ENCODE measurements around the gene NLRP1. TPM values are rescaled to one million over a fixed set of nuclear protein-coding genes. Genes with fewer than 3 reads are reported as not detected.

The NLRP1 gene
- total RNA-seq, 1 experiment from 2014 or later = 33.5 TPM

- no peak for TF ChIP-seq CTCF (IDR thresholded peaks at IDR 0.05; ENCODE audit: unreplicated experiment)
- no TSS peak for BruUV-seq (replicated peaks)
- peak overlapping the region; percentile 92 for H3K4me3 Mint-ChIP-seq (ENCODE audit: unreplicated experiment)
- intact Hi-C loops (cut with micrococcal nuclease) = no loop called here
- H3K27me3 Mint-ChIP-seq (ENCODE audit: insufficient read depth, unreplicated experiment) = no peaks in the 10 kb centered on the region
- peak overlapping the region; percentile 93 for H3K27ac Mint-ChIP-seq (ENCODE audit: low read depth, unreplicated experiment)
- ChIA-PET POLR2A (interaction anchor here (0.5 to 6.7 kb wide), 12 partner anchors 12 to 1565 kb away, joined by 3 to 108 read pairs (median 3); partner anchors contain the start of genes C1QBP, DERL2, MIS12 and NUP88), CTCF (interaction anchor here (0.7 to 1.4 kb wide), 2 partner anchors 29 to 1119 kb away, joined by 4 to 7 read pairs; partner anchors contain the start of gene C1QBP)
- no peaks in the 10 kb centered on the region for H3K9me3 Mint-ChIP-seq (ENCODE audit: unreplicated experiment)
- DNase-seq (ENCODE audit: unreplicated experiment) = no peak
- peaks cover 41% of the 10 kb centered on the region for H3K36me3 Mint-ChIP-seq (ENCODE audit: insufficient read depth, unreplicated experiment)
- peaks cover 33% of the 10 kb centered on the region for H3K4me1 Mint-ChIP-seq (ENCODE audit: insufficient read depth, unreplicated experiment)
Measured at GRCh38 chr17:5468075-5468473, 116.2 kb downstream of the NLRP1 start.

- POLR2A ChIA-PET = interaction anchor here (0.6 to 6.7 kb wide), 7 partner anchors 16 to 1565 kb away, joined by 3 to 108 read pairs (median 6); partner anchors contain the start of genes C1QBP, DERL2, MIS12 and NUP88
- intact Hi-C loops (cut with micrococcal nuclease) = no loop called here
- no TSS peak for BruUV-seq (replicated peaks)
- Mint-ChIP-seq H3K27ac (ENCODE audit: low read depth, unreplicated experiment) (peak overlapping the region; percentile 93), H3K4me1 (ENCODE audit: insufficient read depth, unreplicated experiment) (peaks cover 33% of the 10 kb centered on the region), H3K4me3 (ENCODE audit: unreplicated experiment) (peak overlapping the region; percentile 92), H3K27me3 (ENCODE audit: insufficient read depth, unreplicated experiment) (no peaks in the 10 kb centered on the region), H3K36me3 (ENCODE audit: insufficient read depth, unreplicated experiment) (peaks cover 36% of the 10 kb centered on the region), H3K9me3 (ENCODE audit: unreplicated experiment) (no peaks in the 10 kb centered on the region)
- TF ChIP-seq CTCF (IDR thresholded peaks at IDR 0.05; ENCODE audit: unreplicated experiment) = no peak
- CTCF ChIA-PET = interaction anchor here (1.0 kb wide), 1 partner anchor 18 kb away, joined by 3 read pairs; no protein-coding TSS in a partner anchor
- no peak for DNase-seq (ENCODE audit: unreplicated experiment)
Measured at GRCh38 chr17:5467416-5467815, 116.9 kb downstream of the NLRP1 start.

- TF ChIP-seq CTCF (IDR thresholded peaks at IDR 0.05; ENCODE audit: unreplicated experiment) = no peak
- no peaks in the 10 kb centered on the region for H3K27me3 Mint-ChIP-seq (ENCODE audit: insufficient read depth, unreplicated experiment)
- intact Hi-C loops (cut with micrococcal nuclease) = no loop called here
- CTCF ChIA-PET = interaction anchor here (0.8 to 1.0 kb wide), 3 partner anchors 19 to 452 kb away, joined by 3 to 5 read pairs (median 4); no protein-coding TSS in a partner anchor
- no peak for DNase-seq (ENCODE audit: unreplicated experiment)
- peak overlapping the region; percentile 92 for H3K4me3 Mint-ChIP-seq (ENCODE audit: unreplicated experiment)
- H3K27ac Mint-ChIP-seq (ENCODE audit: low read depth, unreplicated experiment) = peak overlapping the region; percentile 93
- POLR2A ChIA-PET = interaction anchor here (0.6 to 6.7 kb wide), 7 partner anchors 20 to 1943 kb away, joined by 3 to 108 read pairs (median 6); partner anchors contain the start of genes C1QBP, DERL2, MIS12 and NUP88
- peaks cover 33% of the 10 kb centered on the region for H3K4me1 Mint-ChIP-seq (ENCODE audit: insufficient read depth, unreplicated experiment)
- peaks cover 36% of the 10 kb centered on the region for H3K36me3 Mint-ChIP-seq (ENCODE audit: insufficient read depth, unreplicated experiment)
- no peaks in the 10 kb centered on the region for H3K9me3 Mint-ChIP-seq (ENCODE audit: unreplicated experiment)
- BruUV-seq (replicated peaks) = no TSS peak
Measured at GRCh38 chr17:5466295-5466694, 118.0 kb downstream of the NLRP1 start.

- no peak for DNase-seq (ENCODE audit: unreplicated experiment)
- Mint-ChIP-seq H3K9me3 (ENCODE audit: unreplicated experiment) (no peaks in the 10 kb centered on the region), H3K4me1 (ENCODE audit: insufficient read depth, unreplicated experiment) (peaks cover 33% of the 10 kb centered on the region), H3K36me3 (ENCODE audit: insufficient read depth, unreplicated experiment) (peaks cover 42% of the 10 kb centered on the region), H3K27ac (ENCODE audit: low read depth, unreplicated experiment) (peak overlapping the region; percentile 4), H3K27me3 (ENCODE audit: insufficient read depth, unreplicated experiment) (no peaks in the 10 kb centered on the region), H3K4me3 (ENCODE audit: unreplicated experiment) (no peak overlapping the region)
- no peak for TF ChIP-seq CTCF (IDR thresholded peaks at IDR 0.05; ENCODE audit: unreplicated experiment)
- intact Hi-C loops (cut with micrococcal nuclease) = no loop called here
- POLR2A ChIA-PET = interaction anchor here (0.7 kb wide), 1 partner anchor 26 kb away, joined by 3 read pairs; no protein-coding TSS in a partner anchor
- CTCF ChIA-PET = no interaction called here
- no TSS peak for BruUV-seq (replicated peaks)
Measured at GRCh38 chr17:5464717-5465507, 119.4 kb downstream of the NLRP1 start.

Measured in MCF 10A (cell line).